ENCODE data around the gene EPB41. TPM values are rescaled to one million over a fixed set of nuclear protein-coding genes. Genes with fewer than 3 reads are reported as not detected.
A peak's percentile ranks its signal among the peaks of the same experiment; 100 is the strongest.

EPB41 gene
- total and polyA plus RNA-seq, 9 of the 15 experiments (the other 6 are each of a cell fraction or from before 2014, with no cell fraction given), result 3.7 to 213 (median 141) TPM

GRCh38 chr1:29156543-29157268 is 242.3 kb downstream of the EPB41 start (continued):
- no peak for TF ChIP-seq E4F1 (CRISPR knock-in tag; IDR thresholded peaks at IDR 0.05; ENCODE audit: borderline replicate concordance)
- TF ChIP-seq, protein P1, sequence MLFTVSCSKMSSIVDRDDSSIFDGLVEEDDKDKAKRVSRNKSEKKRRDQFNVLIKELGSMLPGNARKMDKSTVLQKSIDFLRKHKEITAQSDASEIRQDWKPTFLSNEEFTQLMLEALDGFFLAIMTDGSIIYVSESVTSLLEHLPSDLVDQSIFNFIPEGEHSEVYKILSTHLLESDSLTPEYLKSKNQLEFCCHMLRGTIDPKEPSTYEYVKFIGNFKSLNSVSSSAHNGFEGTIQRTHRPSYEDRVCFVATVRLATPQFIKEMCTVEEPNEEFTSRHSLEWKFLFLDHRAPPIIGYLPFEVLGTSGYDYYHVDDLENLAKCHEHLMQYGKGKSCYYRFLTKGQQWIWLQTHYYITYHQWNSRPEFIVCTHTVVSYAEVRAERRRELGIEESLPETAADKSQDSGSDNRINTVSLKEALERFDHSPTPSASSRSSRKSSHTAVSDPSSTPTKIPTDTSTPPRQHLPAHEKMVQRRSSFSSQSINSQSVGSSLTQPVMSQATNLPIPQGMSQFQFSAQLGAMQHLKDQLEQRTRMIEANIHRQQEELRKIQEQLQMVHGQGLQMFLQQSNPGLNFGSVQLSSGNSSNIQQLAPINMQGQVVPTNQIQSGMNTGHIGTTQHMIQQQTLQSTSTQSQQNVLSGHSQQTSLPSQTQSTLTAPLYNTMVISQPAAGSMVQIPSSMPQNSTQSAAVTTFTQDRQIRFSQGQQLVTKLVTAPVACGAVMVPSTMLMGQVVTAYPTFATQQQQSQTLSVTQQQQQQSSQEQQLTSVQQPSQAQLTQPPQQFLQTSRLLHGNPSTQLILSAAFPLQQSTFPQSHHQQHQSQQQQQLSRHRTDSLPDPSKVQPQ (CRISPR knock-in tag; IDR thresholded peaks at IDR 0.05; ENCODE audit: borderline replicate concordance), result no peak
- peak; percentile 91 for TF ChIP-seq FOXM1 (IDR thresholded peaks at IDR 0.05; ENCODE audit: low read depth)
- TF ChIP-seq FOXM1 (CRISPR knock-in tag; IDR thresholded peaks at IDR 0.05; ENCODE audit: low read depth), result no peak
- no peak for TF ChIP-seq CCAR2 (IDR thresholded peaks at IDR 0.05; ENCODE audit: low read depth, low read length)
- TF ChIP-seq ZNF239 (CRISPR knock-in tag; IDR thresholded peaks at IDR 0.05), result no peak
- TF ChIP-seq NFYB (IDR thresholded peaks at IDR 0.05; ENCODE audit: extremely low read depth, insufficient read length), result no peak
- TF ChIP-seq, protein P2, sequence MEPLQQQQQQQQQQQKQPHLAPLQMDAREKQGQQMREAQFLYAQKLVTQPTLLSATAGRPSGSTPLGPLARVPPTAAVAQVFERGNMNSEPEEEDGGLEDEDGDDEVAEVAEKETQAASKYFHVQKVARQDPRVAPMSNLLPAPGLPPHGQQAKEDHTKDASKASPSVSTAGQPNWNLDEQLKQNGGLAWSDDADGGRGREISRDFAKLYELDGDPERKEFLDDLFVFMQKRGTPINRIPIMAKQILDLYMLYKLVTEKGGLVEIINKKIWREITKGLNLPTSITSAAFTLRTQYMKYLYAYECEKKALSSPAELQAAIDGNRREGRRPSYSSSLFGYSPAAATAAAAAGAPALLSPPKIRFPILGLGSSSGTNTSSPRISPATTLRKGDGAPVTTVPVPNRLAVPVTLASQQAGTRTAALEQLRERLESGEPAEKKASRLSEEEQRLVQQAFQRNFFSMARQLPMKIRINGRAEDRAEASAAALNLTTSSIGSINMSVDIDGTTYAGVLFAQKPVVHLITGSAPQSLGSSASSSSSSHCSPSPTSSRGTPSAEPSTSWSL (CRISPR knock-in tag; IDR thresholded peaks at IDR 0.05; ENCODE audit: borderline replicate concordance), result no peak
- TF ChIP-seq FOXA3 (CRISPR knock-in tag; conservative IDR thresholded peaks at IDR 0.05 in 1 of 2, IDR thresholded peaks at IDR 0.05 in 1 of 2), result peak; percentile 80 to 88
- no peak for TF ChIP-seq RFX1 (IDR thresholded peaks at IDR 0.05)
- TF ChIP-seq PATZ1 (CRISPR knock-in tag; IDR thresholded peaks at IDR 0.05; ENCODE audit: borderline replicate concordance), result no peak
- no peak for TF ChIP-seq SRSF7 (optimal IDR thresholded peaks at IDR 0.05; ENCODE audit: low read depth, low read length)
- TF ChIP-seq HIVEP1 (CRISPR knock-in tag; IDR thresholded peaks at IDR 0.05), result no peak
- 0 out of 2 replicates have a peak, but pooled peaks have one; percentile 20 for TF ChIP-seq HLTF (IDR thresholded peaks at IDR 0.05)
- TF ChIP-seq GATAD2B (IDR thresholded peaks at IDR 0.05; ENCODE audit: borderline replicate concordance), result peak; percentile 88; the same call in 1 of the 2 replicates
- no peak for TF ChIP-seq GABPB2 (CRISPR knock-in tag; conservative IDR thresholded peaks at IDR 0.05)
- TF ChIP-seq TGIF2 (CRISPR knock-in tag; IDR thresholded peaks at IDR 0.05), result no peak
- peak; percentile 73; the same call in 1 of the 2 replicates for TF ChIP-seq MXI1 (IDR thresholded peaks at IDR 0.05; ENCODE audit: low read depth, low read length)
